Heart left ventricle (tissue), 16 donors: ENCODE measurements around the gene MAN1B1. TPM values are rescaled to one million over a fixed set of nuclear protein-coding genes. Genes with fewer than 3 reads are reported as not detected.

ENCODE experiments used
- ATAC-seq, 4 donors: fragments of 200-7000 bp; cut with Tn5 transposase; one replicate each; pipeline ENCODE4 v1.9.1; 2020 to 2022; ENCODE audit warnings: moderate library complexity in 4 of 4, mild to moderate bottlenecking in 3 of 4, moderate number of reproducible peaks in 1 of 4
- DNase-seq, 5 donors: peaks; one replicate each; pipeline ENCODE4 v3.0.0-alpha.2; 2020
- H3K27ac ChIP-seq, 12 donors: fragments of 200-600 bp; sonication (generic) in 4 of 12; one replicate each; pipeline versions ENCODE4 v1.5.0 to v1.8.0; 2016 to 2022; ENCODE audit warnings: mild to moderate bottlenecking in 2 of 12
- H3K27me3 ChIP-seq, 9 donors: fragments of 200-600 bp; sonication (generic) in 2 of 9; one replicate each; pipeline versions ENCODE4 v1.5.1 to v1.8.0; 2016 to 2022; ENCODE audit warnings: mild to moderate bottlenecking in 3 of 9
- H3K36me3 ChIP-seq, 9 donors: fragments of 200-600 bp; sonication (generic) in 2 of 9; one replicate each; pipeline versions ENCODE4 v1.5.0 to v1.8.0; 2018 to 2022; ENCODE audit warnings: mild to moderate bottlenecking in 2 of 9
- H3K4me1 ChIP-seq, 12 donors: fragments of 200-600 bp; sonication (generic) in 4 of 12; one replicate each; pipeline versions ENCODE4 v1.5.0 to v1.8.0; 2016 to 2022; ENCODE audit warnings: mild to moderate bottlenecking in 3 of 12
- H3K4me3 ChIP-seq, 12 donors: fragments of 200-600 bp; sonication (generic) in 4 of 12; one replicate each; pipeline versions ENCODE4 v1.5.0 to v1.8.0; 2017 to 2022; ENCODE audit warnings: mild to moderate bottlenecking in 9 of 12, moderate library complexity in 4 of 12
- H3K9me3 ChIP-seq, 12 donors: fragments of 200-600 bp; sonication (generic) in 4 of 12; one replicate each; pipeline versions ENCODE4 v1.5.0 to v1.8.0; 2016 to 2022; ENCODE audit warnings: mild to moderate bottlenecking in 1 of 12
- CTCF ChIP-seq, 12 donors: fragments of 200-600 bp; sonication (generic) in 4 of 12; IDR thresholded peaks; one replicate each; pipeline versions ENCODE4 v1.5.0 to v1.8.0; 2018 to 2022; ENCODE audit warnings: antibody characterized with exemption in 12 of 12, mild to moderate bottlenecking in 5 of 12
- POLR2A ChIP-seq, 2 donors: fragments of 450-650 bp; IDR thresholded peaks; one replicate each; pipeline ENCODE4 v1.6.1; 2017; ENCODE audit warnings: antibody characterized with exemption in 2 of 2, mild to moderate bottlenecking in 2 of 2, moderate library complexity in 2 of 2
- WGBS, 4 donors: extraction: QIAGEN DNeasy Blood & Tissue Kit in 2 of 4; methylation state at CpG; one replicate each; pipeline versions ENCODE4 v1.1.5 to v1.1.7; 2013 to 2018; 5-methylcytosine and 5-hydroxymethylcytosine counted together
- intact Hi-C, 10 donors: fragments of 100-400 bp; cut with DNase I; formaldehyde crosslinking; loops; one replicate each; pipeline versions ENCODE4 v1.11.1 to v1.14.2; 2022
- long read RNA-seq, 3 donors: library from polyadenylated mRNA; unstranded; transcript quantifications; one replicate each; pipeline ENCODE4 v2.0.0, GENCODE V29; 2020 to 2021
- polyA plus RNA-seq, 2 donors: library from polyadenylated mRNA; stranded (reverse); fragments of 200-250 nt; gene quantifications; one replicate each; pipeline ENCODE4 v1.2.3, GENCODE V29; 2013
- total RNA-seq, 9 donors: library from RNA; depleted of rRNA in 2 of 9; stranded (reverse); fragments of >200 nt in 2 of 9; fragmentation: NEBNext Ultra II Directional in 3 of 9; extraction: Animal tissue kit (Norgen Biotek cat#: 25700) in 3 of 9; gene quantifications; one replicate each; pipeline versions ENCODE4 v1.1.0 to v1.2.4, GENCODE V29; 2016 to 2023
- donor health status: ischemic (EF 13 %, LVEDD 7.1; RV severe dilation, severe dysfunction).
- donor health status: healthy with polysubstance abuse.
- donor health status: DM: no; HTN: yes; CAD: no.
- donor health status: DM: no; HTN: no; CAD: no.
- donor health status: ischemic (EF 25% LVEDD 6.9; RV normal size, moderate dysfunction).
- donor health status: ischemic (EF 25% LVEDD 5.7; RV mildly dilated, moderate dysfunction).
- donor health status: healthy.
- donor health status: DM: yes; HTN: yes; CAD: no.
- donor health status: ischemic (EF 35%, LVEDD 5.7; RV mildly dilated, moderate dysfunction).
- donor health status: nonischemic (EF 11% LVEDD 7.7; RV severe dilation, severe dysfunction).
- donor health status: DM: yes; HTN: yes; CAD: no.
- donor health status: PGD.
- donor health status: ischemic (EF 29% LVEDD 5.4; RV normal size, mild dysfunction).
- donor health status: nonischemic (EF 23%, LVEDD 6.1; RV moderate dilation, normal function).

Gene MAN1B1
- total RNA-seq (10 to 100 TPM; 17.6 to 40.6 (median 21.7) TPM), polyA plus RNA-seq (10 to 100 TPM; 26.7 to 29.5 TPM)
- long read RNA-seq, donor 1, transcript MAN1B1-202 (13 exons, 2,769 nt), result major isoform, 31 of 42 reads
- long read RNA-seq, donor 1, partial matches to known transcripts, result 3 of 42 reads
- long read RNA-seq, donor 1, other reads (novel, unspliced or antisense), result 8 of 42 reads
- long read RNA-seq, donor 2, full-length matches to known transcripts, result 145 of 178 reads
- long read RNA-seq, donor 2, partial matches to known transcripts, result 14 of 178 reads
- long read RNA-seq, donor 2, other reads (novel, unspliced or antisense), result 19 of 178 reads
- long read RNA-seq, donor 3, transcript MAN1B1-202 (13 exons, 2,769 nt), result major isoform, 48 of 54 reads
- long read RNA-seq, donor 3, partial matches to known transcripts, result 2 of 54 reads
- long read RNA-seq, donor 3, other reads (novel, unspliced or antisense), result 3 of 54 reads

GRCh38 chr9:137086531-137087408 is at the start of gene MAN1B1:
Gene MAN1B1, plus strand, starts transcription at chr9:137086985. Its CDS starts 15 bp downstream, at chr9:137087000.
- 0% methylated on average over 34 to 101 of the region's 101 CpGs for WGBS, 4 donors
- intact Hi-C loops, result no loop called here

GRCh38 chr9:137037035-137037434 is 49.8 kb upstream of the MAN1B1 start:
- WGBS, 4 donors, result 74 to 81% (median 80%) methylated on average over 12 to 13 of the region's 13 CpGs
- TF ChIP-seq POLR2A (IDR thresholded peaks at IDR 0.05) (no peak), CTCF (IDR thresholded peaks at IDR 0.05) (no peak)
- DNase-seq (no peak), ATAC-seq (no peak)
- H3K27ac ChIP-seq, result no peak overlapping the region
- intact Hi-C loops, result loop anchor here in 4 of 10 donors (2.0 to 10.0 kb wide), 4 partner anchors 90 to 192 kb away; partner anchors contain the start of genes PHPT1 (in 3 of the 4), AJM1 (in 2 of the 4) and C8G (in 1 of the 4)
- H3K27me3 ChIP-seq, result no peaks in the 10 kb centered on the region
- H3K36me3 ChIP-seq, result peaks cover 0 to 48% (median 36%) of the 10 kb centered on the region in 9 donors
- peaks cover 0 to 37% (median 17%) of the 10 kb centered on the region in 12 donors for H3K4me1 ChIP-seq
- no peak overlapping the region for H3K4me3 ChIP-seq
- no peaks in the 10 kb centered on the region for H3K9me3 ChIP-seq

More at GRCh38 chr9:137086531-137087408, at the start of gene MAN1B1:
- peak within 1 kb of the TSS; percentile 56 to 94 (median 78) for H3K4me3 ChIP-seq
- peak in 1 of 2 donors; percentile 77 for TF ChIP-seq POLR2A (IDR thresholded peaks at IDR 0.05)
- peak in 1 of 12 donors; percentile 15 for TF ChIP-seq CTCF (IDR thresholded peaks at IDR 0.05)
- ATAC-seq (peak; percentile 90 to 97 (median 94)), DNase-seq (peak; percentile 98 to 100 (median 99))
- no peaks in the 10 kb centered on the region for H3K27me3 ChIP-seq
- H3K36me3 ChIP-seq, result peaks cover 0 to 35% (median 29%) of the 10 kb centered on the region in 9 donors
- H3K9me3 ChIP-seq, result no peaks in the 10 kb centered on the region
- H3K27ac ChIP-seq, result peak within 1 kb of the TSS; percentile 85 to 97 (median 96)
- H3K4me1 ChIP-seq, result peaks cover 0 to 31% (median 21%) of the 10 kb centered on the region in 12 donors

GRCh38 chr9:137037483-137037882 is 49.3 kb upstream of the MAN1B1 start:
- no peak for DNase-seq
- intact Hi-C loops, result loop anchor here in 4 of 10 donors (2.0 to 10.0 kb wide), 4 partner anchors 90 to 193 kb away; partner anchors contain the start of genes PHPT1 (in 3 of the 4), AJM1 (in 2 of the 4) and C8G (in 1 of the 4)

More at GRCh38 chr9:137037483-137037882, 49.3 kb upstream of the MAN1B1 start:
- Histone ChIP-seq H3K36me3 (peaks cover 0 to 49% (median 38%) of the 10 kb centered on the region in 9 donors), H3K9me3 (no peaks in the 10 kb centered on the region), H3K27ac (no peak overlapping the region), H3K4me1 (peaks cover 0 to 33% (median 18%) of the 10 kb centered on the region in 12 donors), H3K4me3 (no peak overlapping the region), H3K27me3 (no peaks in the 10 kb centered on the region)
- no peak for ATAC-seq
- TF ChIP-seq POLR2A (IDR thresholded peaks at IDR 0.05), result no peak
- TF ChIP-seq CTCF (IDR thresholded peaks at IDR 0.05), result no peak
- 83 to 94% (median 88%) methylated on average over 10 of the region's 10 CpGs for WGBS, 4 donors
